PC-9 (cell line): Measurements from ENCODE around the gene CEP68. TPM values are rescaled to one million over a fixed set of nuclear protein-coding genes. Genes with fewer than 3 reads are reported as not detected.
A peak's percentile ranks its signal among the peaks of the same experiment; 100 is the strongest.

ENCODE experiments used
- BruUV-seq: library from RNA; stranded (reverse); fragments of 400-500 nt; replicated peaks from 2 replicates; lab custom pipeline; 2021; lab: Mats Ljungman, UMichigan
- CTCF ChIA-PET: fragments of 300-600 bp; sonication (Branson Sonifier 250); formaldehyde crosslinking; loops from one replicate; lab custom pipeline; 2022; ENCODE audit warnings: antibody characterized with exemption; lab: Charles Lee
- POLR2A ChIA-PET: fragments of 300-600 bp; sonication (Branson Sonifier 250); formaldehyde crosslinking; loops from one replicate; lab custom pipeline; 2022; ENCODE audit warnings: antibody characterized with exemption; ENCODE audit not compliant: unreplicated experiment; lab: Charles Lee
- DNase-seq, 2 experiments: peaks; one replicate each; pipeline versions ENCODE4 v3.0.0 to v3.0.0-alpha.2; 2015 to 2022; ENCODE audit warnings: mixed read lengths in 1 of 2
- H2AFZ ChIP-seq: fragments of 200-600 bp; sonication (generic); 2 replicates; pipeline ENCODE4 v1.8.1; 2017; ENCODE audit warnings: antibody characterized with exemption
- H3F3A ChIP-seq: fragments of 200-600 bp; sonication (generic); 2 replicates; pipeline ENCODE4 v1.8.1; 2017; ENCODE audit warnings: antibody characterized with exemption, mild to moderate bottlenecking, low read depth; ENCODE audit not compliant: insufficient read depth
- H3K27ac ChIP-seq: fragments of 200-600 bp; sonication (generic); 2 replicates; pipeline ENCODE4 v1.6.1; 2016; ENCODE audit warnings: mixed run types
- H3K27me3 ChIP-seq: fragments of 200-600 bp; sonication (generic); 2 replicates; pipeline ENCODE4 v1.6.1; 2016; ENCODE audit warnings: low read depth, mixed run types; ENCODE audit not compliant: insufficient read depth
- H3K36me3 ChIP-seq: fragments of 200-600 bp; sonication (generic); 2 replicates; pipeline ENCODE4 v1.6.1; 2016; ENCODE audit warnings: low read depth, mixed run types
- H3K4me1 ChIP-seq: fragments of 200-600 bp; sonication (generic); replicated peaks from 2 replicates; pipeline ENCODE4 v1.6.1; 2016; ENCODE audit warnings: mixed run types; ENCODE audit not compliant: insufficient read depth
- H3K4me2 ChIP-seq: fragments of 200-600 bp; sonication (generic); 2 replicates; pipeline ENCODE4 v1.6.1; 2017; ENCODE audit warnings: mixed run types
- H3K4me3 ChIP-seq: fragments of 200-600 bp; sonication (generic); 2 replicates; pipeline ENCODE4 v1.6.1; 2016; ENCODE audit warnings: mixed run types
- H3K79me2 ChIP-seq: fragments of 200-600 bp; sonication (generic); 2 replicates; pipeline ENCODE4 v1.6.1; 2017; ENCODE audit warnings: low read depth, mixed run types
- H3K9me2 ChIP-seq: fragments of 200-600 bp; sonication (generic); 2 replicates; pipeline ENCODE4 v1.8.1; 2017; ENCODE audit warnings: mild to moderate bottlenecking; ENCODE audit not compliant: insufficient read depth
- H3K9me3 ChIP-seq: fragments of 200-600 bp; sonication (generic); 2 replicates; pipeline ENCODE4 v1.8.1; 2016; ENCODE audit warnings: low read depth; ENCODE audit not compliant: insufficient read depth
- H4K20me1 ChIP-seq: fragments of 200-600 bp; sonication (generic); 2 replicates; pipeline ENCODE4 v1.8.1; 2017; ENCODE audit not compliant: insufficient read depth
- CTCF ChIP-seq: fragments of 200-600 bp; sonication (generic); conservative IDR thresholded peaks from 2 replicates; pipeline ENCODE4 v1.6.1; 2017; ENCODE audit warnings: mixed run types, antibody characterized with exemption, mild to moderate bottlenecking, moderate library complexity
- EZH2 ChIP-seq: fragments of 200-600 bp; sonication (generic); IDR thresholded peaks from 2 replicates; pipeline ENCODE4 v1.8.0; 2017; ENCODE audit warnings: antibody characterized with exemption, low read depth
- intact Hi-C: fragments of 100-400 bp; cut with micrococcal nuclease; formaldehyde crosslinking; loops from one replicate; pipeline ENCODE4 v1.10.0; 2022; ENCODE audit not compliant: unreplicated experiment
- total RNA-seq: library from RNA; stranded (reverse); gene quantifications from 2 replicates; pipeline ENCODE4 v1.2.3, GENCODE V29; 2021

Gene CEP68
- total RNA-seq, 1 experiment from 2014 or later = 10.8 TPM

GRCh38 chr2:65023742-65024141 lies 32.5 kb upstream of the CEP68 start:
- intact Hi-C loops = no loop called here
- H4K20me1 ChIP-seq = no peaks in the 10 kb centered on the region
- H2AFZ ChIP-seq = no peak overlapping the region
- H3K9me3 ChIP-seq = no peaks in the 10 kb centered on the region
- TF ChIP-seq CTCF = no peak
- no peaks in the 10 kb centered on the region for H3K36me3 ChIP-seq
- no peak overlapping the region for H3K4me2 ChIP-seq
- no peak for DNase-seq
- no peaks in the 10 kb centered on the region; the same call in 1 of the 2 replicates for H3K9me2 ChIP-seq
- no TSS peak for BruUV-seq
- no peak overlapping the region for H3K4me3 ChIP-seq
- no peak overlapping the region for H3K27ac ChIP-seq
- ChIA-PET POLR2A (no interaction called here), CTCF (no interaction called here)
- H3F3A ChIP-seq = 0 out of 2 replicates have a peak, but pooled peaks cover 4% of the 10 kb centered on the region
- H3K27me3 ChIP-seq = no peaks in the 10 kb centered on the region
- peaks cover 11% of the 10 kb centered on the region for H3K4me1 ChIP-seq
- no peaks in the 10 kb centered on the region for H3K79me2 ChIP-seq

GRCh38 chr2:65024149-65024829 lies 31.9 kb upstream of the CEP68 start:
- peak overlapping the region; percentile 40; the same call in 1 of the 2 replicates for H3K27ac ChIP-seq
- peaks cover 11% of the 10 kb centered on the region for H3K4me1 ChIP-seq
- ChIA-PET POLR2A (interaction anchor here (0.6 kb wide), 1 partner anchor 203 kb away, joined by 3 read pairs; no protein-coding TSS in a partner anchor), CTCF (no interaction called here)
- intact Hi-C loops = no loop called here
- no TSS peak for BruUV-seq
- H2AFZ ChIP-seq = no peak overlapping the region
- TF ChIP-seq CTCF (no peak), EZH2 (no peak)
- peak overlapping the region; percentile 8 for H3K4me2 ChIP-seq
- H3K36me3 ChIP-seq = no peaks in the 10 kb centered on the region
- H3K9me3 ChIP-seq = no peaks in the 10 kb centered on the region
- DNase-seq = no peak
- no peaks in the 10 kb centered on the region for H3K27me3 ChIP-seq
- no peaks in the 10 kb centered on the region for H4K20me1 ChIP-seq
- no peaks in the 10 kb centered on the region; the same call in 1 of the 2 replicates for H3K9me2 ChIP-seq
- no peaks in the 10 kb centered on the region for H3K79me2 ChIP-seq
- no peak overlapping the region for H3K4me3 ChIP-seq
- H3F3A ChIP-seq = 0 out of 2 replicates have a peak, but pooled peaks cover 4% of the 10 kb centered on the region

DNA sequence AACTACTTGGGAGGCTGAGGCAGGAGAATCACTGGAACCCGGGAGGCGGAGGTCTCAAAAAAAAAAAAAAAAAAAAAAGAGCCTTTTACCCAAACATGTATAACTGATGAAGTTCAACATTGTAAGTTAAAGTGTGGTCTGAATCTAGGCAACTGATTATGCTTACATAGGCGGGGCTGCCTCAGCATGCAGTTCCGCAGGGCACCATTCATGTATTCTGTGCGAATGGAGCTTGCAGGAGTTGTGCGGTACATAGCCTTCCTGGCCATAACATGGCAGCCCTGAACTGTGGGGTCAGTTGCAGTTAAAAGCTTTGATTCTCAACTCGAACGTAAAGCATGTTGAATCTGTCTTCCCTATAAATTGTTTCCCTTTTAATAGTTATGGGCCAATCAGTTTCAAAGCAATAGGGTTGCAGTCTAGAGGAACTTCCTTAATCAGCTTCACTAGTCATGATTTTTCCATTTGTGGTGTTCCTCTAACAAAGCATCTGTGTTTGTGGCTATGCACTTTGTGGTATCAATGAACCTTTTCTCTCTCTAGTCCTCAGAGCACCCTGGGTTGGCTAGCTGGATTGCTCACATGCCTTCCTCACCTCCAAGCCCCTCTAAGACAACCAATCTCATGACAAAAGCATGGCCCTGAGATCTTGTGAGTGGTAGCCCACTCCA lies 30.6 kb upstream of the CEP68 start:
- ChIA-PET CTCF (interaction anchor here (0.6 kb wide), 1 partner anchor 186 kb away, joined by 3 read pairs; no protein-coding TSS in a partner anchor), POLR2A (no interaction called here)
- Histone ChIP-seq H3K79me2 (no peaks in the 10 kb centered on the region), H3K9me3 (no peaks in the 10 kb centered on the region), H3K4me2 (no peak overlapping the region), H3K4me1 (peaks cover 11% of the 10 kb centered on the region), H4K20me1 (no peaks in the 10 kb centered on the region), H3K36me3 (no peaks in the 10 kb centered on the region), H3F3A (0 out of 2 replicates have a peak, but pooled peaks cover 4% of the 10 kb centered on the region), H3K4me3 (no peak overlapping the region), H3K9me2 (no peaks in the 10 kb centered on the region; the same call in 1 of the 2 replicates), H3K27ac (no peak overlapping the region), H2AFZ (no peak overlapping the region), H3K27me3 (no peaks in the 10 kb centered on the region)
- DNase-seq = no peak
- no TSS peak for BruUV-seq
- no peak for TF ChIP-seq EZH2
- intact Hi-C loops = no loop called here
